ENCODE data around the gene MAPK8.
A peak's percentile ranks its signal among the peaks of the same experiment; 100 is the strongest.

MAPK8 gene

GRCh38 chr10:48292616-48293015 is 13.9 kb upstream of the MAPK8 start:
- no peak for DNase-seq (ENCODE audit: low read depth)

GRCh38 chr10:48294431-48294830 is 12.0 kb upstream of the MAPK8 start:
- no peak for DNase-seq (ENCODE audit: low read depth)

GRCh38 chr10:48296576-48297098 is 9.8 kb upstream of the MAPK8 start:
- DNase-seq (ENCODE audit: low read depth): no peak

- no peak for DNase-seq (ENCODE audit: low read depth)
These were observed 7.4 kb upstream of the MAPK8 start for GRCh38 chr10:48299066-48299465.

- DNase-seq (ENCODE audit: low read depth): no peak
These were observed 6.8 kb upstream of the MAPK8 start for GRCh38 chr10:48299692-48300091.

- no peak for DNase-seq (ENCODE audit: low read depth)
These were observed 5.9 kb upstream of the MAPK8 start for GRCh38 chr10:48300556-48300955.

- DNase-seq (ENCODE audit: low read depth): no peak
These were observed 3.7 kb upstream of the MAPK8 start for GRCh38 chr10:48302515-48303476.

- no peak for DNase-seq (ENCODE audit: low read depth)
These were observed 592 bp upstream of the MAPK8 start for GRCh38 chr10:48305905-48306264.

GRCh38 chr10:48306870-48307710 is 613 bp downstream of the MAPK8 start:
- DNase-seq (ENCODE audit: low read depth): peak; percentile 62

GRCh38 chr10:48307711-48308018 is 1.2 kb downstream of the MAPK8 start:
- DNase-seq (ENCODE audit: low read depth): no peak

GRCh38 chr10:48309711-48310226 is 3.3 kb downstream of the MAPK8 start:
- no peak for DNase-seq (ENCODE audit: low read depth)

GRCh38 chr10:48314107-48314506 is 7.6 kb downstream of the MAPK8 start:
- no peak for DNase-seq (ENCODE audit: low read depth)

- DNase-seq (ENCODE audit: low read depth): no peak
These were observed 9.8 kb downstream of the MAPK8 start for GRCh38 chr10:48316236-48316635.

GRCh38 chr10:48317321-48317990 is 11.0 kb downstream of the MAPK8 start:
- DNase-seq (ENCODE audit: low read depth): no peak

GRCh38 chr10:48322017-48322416 is 15.5 kb downstream of the MAPK8 start:
- DNase-seq (ENCODE audit: low read depth): no peak

- DNase-seq (ENCODE audit: low read depth): no peak
These were observed 18.1 kb downstream of the MAPK8 start for GRCh38 chr10:48324580-48324979.

- DNase-seq (ENCODE audit: low read depth): no peak
These were observed 23.8 kb downstream of the MAPK8 start for GRCh38 chr10:48330269-48330668.

GRCh38 chr10:48331436-48331835 is 25.0 kb downstream of the MAPK8 start:
- no peak for DNase-seq (ENCODE audit: low read depth)

- DNase-seq (ENCODE audit: low read depth): no peak
These were observed 25.8 kb downstream of the MAPK8 start for GRCh38 chr10:48332166-48332870.

- no peak for DNase-seq (ENCODE audit: low read depth)
These were observed 26.4 kb downstream of the MAPK8 start for GRCh38 chr10:48332871-48333216.

GRCh38 chr10:48333856-48334255 is 27.4 kb downstream of the MAPK8 start:
- DNase-seq (ENCODE audit: low read depth): no peak

- no peak for DNase-seq (ENCODE audit: low read depth)
These were observed 29.3 kb downstream of the MAPK8 start for GRCh38 chr10:48335788-48336187.
